Gastroesophageal sphincter (tissue), 3 donors: Measurements from ENCODE around the gene RAF1.

Experiments
- EP300 ChIP-seq: sonication (generic); formaldehyde crosslinking; IDR thresholded peaks from one replicate; pipeline ENCODE4 v1.6.1; 2017; ENCODE audit warnings: antibody characterized with exemption, mild to moderate bottlenecking
- POLR2A ChIP-seq, 2 donors: fragments of 450-650 bp; IDR thresholded peaks; one replicate each; pipeline ENCODE4 v1.6.1; 2017; ENCODE audit warnings: antibody characterized with exemption in 2 of 2, mild to moderate bottlenecking in 2 of 2, moderate library complexity in 1 of 2
- TF ChIP-seq, protein P1 (sequence below), 4 experiments: fragments of 200-600 bp in 2 of 4; fragments of 450-650 bp in 2 of 4; sonication (generic) in 1 of 4; IDR thresholded peaks; one replicate each; pipeline ENCODE4 v1.5.1; 2017 to 2019; ENCODE audit warnings: antibody characterized with exemption in 4 of 4, mild to moderate bottlenecking in 2 of 4, moderate library complexity in 2 of 4

GRCh38 chr3:12620729-12621128, 43.2 kb downstream of the RAF1 start:
- TF ChIP-seq, protein P1, sequence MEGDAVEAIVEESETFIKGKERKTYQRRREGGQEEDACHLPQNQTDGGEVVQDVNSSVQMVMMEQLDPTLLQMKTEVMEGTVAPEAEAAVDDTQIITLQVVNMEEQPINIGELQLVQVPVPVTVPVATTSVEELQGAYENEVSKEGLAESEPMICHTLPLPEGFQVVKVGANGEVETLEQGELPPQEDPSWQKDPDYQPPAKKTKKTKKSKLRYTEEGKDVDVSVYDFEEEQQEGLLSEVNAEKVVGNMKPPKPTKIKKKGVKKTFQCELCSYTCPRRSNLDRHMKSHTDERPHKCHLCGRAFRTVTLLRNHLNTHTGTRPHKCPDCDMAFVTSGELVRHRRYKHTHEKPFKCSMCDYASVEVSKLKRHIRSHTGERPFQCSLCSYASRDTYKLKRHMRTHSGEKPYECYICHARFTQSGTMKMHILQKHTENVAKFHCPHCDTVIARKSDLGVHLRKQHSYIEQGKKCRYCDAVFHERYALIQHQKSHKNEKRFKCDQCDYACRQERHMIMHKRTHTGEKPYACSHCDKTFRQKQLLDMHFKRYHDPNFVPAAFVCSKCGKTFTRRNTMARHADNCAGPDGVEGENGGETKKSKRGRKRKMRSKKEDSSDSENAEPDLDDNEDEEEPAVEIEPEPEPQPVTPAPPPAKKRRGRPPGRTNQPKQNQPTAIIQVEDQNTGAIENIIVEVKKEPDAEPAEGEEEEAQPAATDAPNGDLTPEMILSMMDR (IDR thresholded peaks at IDR 0.05) = no peak
- no peak for TF ChIP-seq POLR2A (IDR thresholded peaks at IDR 0.05)
- no peak for TF ChIP-seq EP300
